ENCODE measurements around the gene HSD17B12.

The HSD17B12 gene

DNA sequence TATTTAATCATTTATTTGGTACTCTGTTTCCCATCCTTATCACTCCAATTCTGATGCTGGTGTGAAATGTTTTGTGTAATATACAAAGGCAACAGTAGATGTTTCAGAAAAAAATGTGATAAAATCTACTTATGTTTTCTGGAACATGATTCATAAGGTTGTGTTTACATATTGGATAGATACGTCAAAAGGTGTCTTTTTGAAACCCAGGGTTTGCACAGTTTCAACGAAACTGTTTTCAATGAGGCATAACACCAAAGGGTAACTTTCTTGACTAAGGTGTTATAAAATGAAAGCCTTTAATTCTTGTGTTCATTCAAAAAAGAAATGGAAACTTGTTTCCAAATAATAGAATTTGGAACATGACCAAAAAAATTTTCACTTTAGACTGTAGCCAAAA, 33.8 kb upstream of the HSD17B12 start:
- Histone ChIP-seq H3K4me2 (ENCODE audit: insufficient read depth, low read length, poor library complexity, severe bottlenecking) (no peak overlapping the region), H2BK5ac (ENCODE audit: low read length) (no peak overlapping the region), H3K23ac (ENCODE audit: low read depth, low read length, poor library complexity) (no peak overlapping the region), H2AFZ (ENCODE audit: low read length) (no peak overlapping the region), H3K79me1 (ENCODE audit: low read depth, low read length) (peaks cover 8% of the 10 kb centered on the region), H4K8ac (ENCODE audit: low read depth, low read length) (no peak overlapping the region), H3K18ac (ENCODE audit: low read length) (no peak overlapping the region), H3K4ac (ENCODE audit: low read length) (no peak overlapping the region), H3K4me1 (ENCODE audit: control insufficient read depth in 2 of 2, insufficient read depth in 1 of 2, low read depth in 1 of 2, low read length in 2 of 2) (peaks cover 5% of the 10 kb centered on the region in 2 donors), H3K9ac (ENCODE audit: low read depth, low read length, poor library complexity) (no peak overlapping the region), H2BK12ac (ENCODE audit: low read length) (no peak overlapping the region), H3K27me3 (ENCODE audit: control insufficient read depth in 3 of 3, insufficient read depth in 3 of 3, low read depth in 1 of 3, low read length in 3 of 3) (no peaks in the 10 kb centered on the region), H4K91ac (ENCODE audit: low read depth, low read length, poor library complexity) (no peak overlapping the region), H3K27ac (replicated peaks; ENCODE audit: low read length) (no peak overlapping the region), H3K36me3 (replicated peaks in 1 of 2; ENCODE audit: control insufficient read depth in 2 of 2, insufficient read depth in 2 of 2, low read length in 2 of 2) (peaks cover 4 to 6% of the 10 kb centered on the region in 2 donors), H2AK5ac (ENCODE audit: low read depth, low read length) (no peak overlapping the region), H2BK120ac (ENCODE audit: low read depth, low read length) (no peak overlapping the region), H2BK15ac (ENCODE audit: low read length) (no peak overlapping the region), H3K4me3 (ENCODE audit: low read length in 2 of 2) (no peak overlapping the region), H3K14ac (ENCODE audit: low read length) (no peak overlapping the region), H3K9me3 (replicated peaks in 1 of 2; ENCODE audit: control insufficient read depth in 2 of 2, insufficient read depth in 1 of 2, low read depth in 1 of 2, low read length in 2 of 2) (peaks cover 0 to 5% of the 10 kb centered on the region in 2 donors)
- WGBS, 2 donors (ENCODE audit: extremely low coverage in 2 of 2, insufficient read length in 2 of 2, insufficient replicate concordance in 1 of 2), result no CpG with 5 or more reads among the region's 2 CpGs
- DNase-seq (ENCODE audit: low spot score), result no peak

DNA sequence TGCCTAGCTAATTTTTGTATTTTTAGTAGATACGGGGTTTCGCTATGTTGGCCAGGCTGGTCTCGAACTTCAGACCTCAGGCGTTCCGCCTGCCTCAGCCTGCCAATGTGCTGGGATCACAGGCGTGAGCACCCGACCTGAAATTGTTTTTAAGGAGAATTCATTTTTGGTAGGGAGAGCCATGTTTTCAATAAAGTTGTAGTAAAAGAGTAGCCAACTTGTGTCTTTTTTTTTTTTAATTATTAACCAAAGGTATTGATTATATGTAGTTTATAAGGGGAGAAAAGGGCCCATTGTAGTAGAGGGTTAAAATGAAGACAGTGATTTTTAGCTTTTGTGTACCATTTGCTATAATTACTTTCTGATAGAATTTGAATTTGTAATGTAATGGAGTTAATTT, 31.6 kb upstream of the HSD17B12 start:
- H2AK5ac ChIP-seq (ENCODE audit: low read depth, low read length), result no peak overlapping the region
- peaks cover 8% of the 10 kb centered on the region for H3K79me1 ChIP-seq (ENCODE audit: low read depth, low read length)
- WGBS, 2 donors (ENCODE audit: extremely low coverage in 2 of 2, insufficient read length in 2 of 2, insufficient replicate concordance in 1 of 2), result no CpG with 5 or more reads among the region's 7 CpGs
- no peak overlapping the region for H4K91ac ChIP-seq (ENCODE audit: low read depth, low read length, poor library complexity)
- no peak overlapping the region for H2BK120ac ChIP-seq (ENCODE audit: low read depth, low read length)
- no peak for DNase-seq (ENCODE audit: low spot score)
- H3K18ac ChIP-seq (ENCODE audit: low read length), result no peak overlapping the region
- H3K27me3 ChIP-seq (ENCODE audit: control insufficient read depth in 3 of 3, insufficient read depth in 3 of 3, low read depth in 1 of 3, low read length in 3 of 3), result no peaks in the 10 kb centered on the region
- no peak overlapping the region for H4K8ac ChIP-seq (ENCODE audit: low read depth, low read length)
- H3K36me3 ChIP-seq (replicated peaks in 1 of 2; ENCODE audit: control insufficient read depth in 2 of 2, insufficient read depth in 2 of 2, low read length in 2 of 2), result peaks cover 4 to 6% of the 10 kb centered on the region in 2 donors
- H2BK12ac ChIP-seq (ENCODE audit: low read length), result no peak overlapping the region
- H3K4ac ChIP-seq (ENCODE audit: low read length), result no peak overlapping the region
- no peak overlapping the region for H2AFZ ChIP-seq (ENCODE audit: low read length)
- no peak overlapping the region for H3K9ac ChIP-seq (ENCODE audit: low read depth, low read length, poor library complexity)
- no peak overlapping the region for H3K4me2 ChIP-seq (ENCODE audit: insufficient read depth, low read length, poor library complexity, severe bottlenecking)
- peaks cover 5% of the 10 kb centered on the region in 2 donors for H3K4me1 ChIP-seq (ENCODE audit: control insufficient read depth in 2 of 2, insufficient read depth in 1 of 2, low read depth in 1 of 2, low read length in 2 of 2)
- no peak overlapping the region for H2BK15ac ChIP-seq (ENCODE audit: low read length)
- H3K14ac ChIP-seq (ENCODE audit: low read length), result no peak overlapping the region
- no peak overlapping the region for H3K23ac ChIP-seq (ENCODE audit: low read depth, low read length, poor library complexity)
- H3K27ac ChIP-seq (replicated peaks; ENCODE audit: low read length), result no peak overlapping the region
- peaks cover 0 to 5% of the 10 kb centered on the region in 2 donors for H3K9me3 ChIP-seq (replicated peaks in 1 of 2; ENCODE audit: control insufficient read depth in 2 of 2, insufficient read depth in 1 of 2, low read depth in 1 of 2, low read length in 2 of 2)
- no peak overlapping the region for H3K4me3 ChIP-seq (ENCODE audit: low read length in 2 of 2)
- no peak overlapping the region for H2BK5ac ChIP-seq (ENCODE audit: low read length)

DNA sequence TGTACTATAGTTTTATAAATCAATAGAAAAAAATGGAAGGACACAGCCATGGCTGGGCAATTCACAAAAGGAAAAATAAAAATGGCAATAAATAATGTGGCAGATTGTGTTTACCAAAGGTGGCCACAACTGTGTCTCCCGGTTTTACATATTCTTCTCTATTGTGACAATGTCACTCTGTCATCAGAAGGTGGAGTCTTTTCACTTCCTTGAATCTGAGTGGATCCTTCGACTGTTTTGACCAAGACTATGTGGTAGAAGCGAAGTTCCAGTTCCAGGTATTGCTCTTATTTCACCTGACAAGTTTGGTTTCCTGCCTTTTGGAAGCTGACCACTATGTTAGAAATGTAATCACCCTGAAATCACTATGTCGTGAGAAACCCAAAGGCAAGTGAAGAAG, 31.0 kb upstream of the HSD17B12 start:
- WGBS, 2 donors (ENCODE audit: extremely low coverage in 2 of 2, insufficient read length in 2 of 2, insufficient replicate concordance in 1 of 2), result no CpG with 5 or more reads among the region's 4 CpGs
- no peak overlapping the region for H3K4me3 ChIP-seq (ENCODE audit: low read length in 2 of 2)
- no peak overlapping the region for H4K91ac ChIP-seq (ENCODE audit: low read depth, low read length, poor library complexity)
- no peak overlapping the region for H3K14ac ChIP-seq (ENCODE audit: low read length)
- peaks cover 0 to 5% of the 10 kb centered on the region in 2 donors for H3K9me3 ChIP-seq (replicated peaks in 1 of 2; ENCODE audit: control insufficient read depth in 2 of 2, insufficient read depth in 1 of 2, low read depth in 1 of 2, low read length in 2 of 2)
- DNase-seq (ENCODE audit: low spot score), result no peak
- no peak overlapping the region for H2BK120ac ChIP-seq (ENCODE audit: low read depth, low read length)
- no peak overlapping the region for H3K18ac ChIP-seq (ENCODE audit: low read length)
- no peak overlapping the region for H4K8ac ChIP-seq (ENCODE audit: low read depth, low read length)
- no peak overlapping the region for H2BK5ac ChIP-seq (ENCODE audit: low read length)
- H2AFZ ChIP-seq (ENCODE audit: low read length), result no peak overlapping the region
- H2AK5ac ChIP-seq (ENCODE audit: low read depth, low read length), result no peak overlapping the region
- H3K23ac ChIP-seq (ENCODE audit: low read depth, low read length, poor library complexity), result no peak overlapping the region
- peaks cover 5% of the 10 kb centered on the region in 2 donors for H3K4me1 ChIP-seq (ENCODE audit: control insufficient read depth in 2 of 2, insufficient read depth in 1 of 2, low read depth in 1 of 2, low read length in 2 of 2)
- no peaks in the 10 kb centered on the region for H3K27me3 ChIP-seq (ENCODE audit: control insufficient read depth in 3 of 3, insufficient read depth in 3 of 3, low read depth in 1 of 3, low read length in 3 of 3)
- H3K4me2 ChIP-seq (ENCODE audit: insufficient read depth, low read length, poor library complexity, severe bottlenecking), result no peak overlapping the region
- peaks cover 4% of the 10 kb centered on the region for H3K79me1 ChIP-seq (ENCODE audit: low read depth, low read length)
- no peak overlapping the region for H3K4ac ChIP-seq (ENCODE audit: low read length)
- H3K36me3 ChIP-seq (replicated peaks in 1 of 2; ENCODE audit: control insufficient read depth in 2 of 2, insufficient read depth in 2 of 2, low read length in 2 of 2), result peaks cover 4 to 6% of the 10 kb centered on the region in 2 donors
- no peak overlapping the region for H2BK12ac ChIP-seq (ENCODE audit: low read length)
- no peak overlapping the region for H2BK15ac ChIP-seq (ENCODE audit: low read length)
- H3K27ac ChIP-seq (replicated peaks; ENCODE audit: low read length), result no peak overlapping the region
- H3K9ac ChIP-seq (ENCODE audit: low read depth, low read length, poor library complexity), result no peak overlapping the region

DNA sequence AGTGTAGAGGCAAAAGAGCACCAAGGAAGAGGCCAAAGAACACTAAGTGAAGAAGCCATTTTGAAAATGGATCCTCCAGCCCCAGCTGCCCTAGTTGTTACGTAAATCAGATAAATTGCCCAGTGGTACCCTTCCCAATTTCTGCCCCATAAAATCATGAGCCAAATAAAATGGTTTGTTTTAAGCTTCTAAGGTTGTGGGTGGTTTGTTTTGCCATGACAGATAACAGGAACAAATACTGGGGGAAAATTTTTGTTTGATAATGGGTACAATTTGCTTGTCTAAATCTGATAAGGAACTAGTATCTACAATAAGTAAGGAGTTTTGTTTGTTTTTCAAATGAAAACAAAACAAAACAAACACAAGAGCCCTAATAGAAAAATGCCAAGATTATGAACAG, 30.6 kb upstream of the HSD17B12 start:
- Histone ChIP-seq H2BK15ac (ENCODE audit: low read length) (no peak overlapping the region), H4K8ac (ENCODE audit: low read depth, low read length) (no peak overlapping the region)

More for the DNA sequence above, 30.6 kb upstream of the HSD17B12 start:
- Histone ChIP-seq H2BK120ac (ENCODE audit: low read depth, low read length) (no peak overlapping the region), H2BK5ac (ENCODE audit: low read length) (no peak overlapping the region), H3K4ac (ENCODE audit: low read length) (no peak overlapping the region), H3K27me3 (ENCODE audit: control insufficient read depth in 3 of 3, insufficient read depth in 3 of 3, low read depth in 1 of 3, low read length in 3 of 3) (no peaks in the 10 kb centered on the region), H3K79me1 (ENCODE audit: low read depth, low read length) (peaks cover 1% of the 10 kb centered on the region), H2AK5ac (ENCODE audit: low read depth, low read length) (no peak overlapping the region), H2BK12ac (ENCODE audit: low read length) (no peak overlapping the region), H3K23ac (ENCODE audit: low read depth, low read length, poor library complexity) (no peak overlapping the region), H3K9ac (ENCODE audit: low read depth, low read length, poor library complexity) (no peak overlapping the region), H3K27ac (replicated peaks; ENCODE audit: low read length) (no peak overlapping the region), H3K4me2 (ENCODE audit: insufficient read depth, low read length, poor library complexity, severe bottlenecking) (no peak overlapping the region), H2AFZ (ENCODE audit: low read length) (no peak overlapping the region), H3K14ac (ENCODE audit: low read length) (no peak overlapping the region), H3K4me1 (ENCODE audit: control insufficient read depth in 2 of 2, insufficient read depth in 1 of 2, low read depth in 1 of 2, low read length in 2 of 2) (peaks cover 1 to 4% of the 10 kb centered on the region in 2 donors), H4K91ac (ENCODE audit: low read depth, low read length, poor library complexity) (no peak overlapping the region), H3K4me3 (ENCODE audit: low read length in 2 of 2) (no peak overlapping the region), H3K9me3 (replicated peaks in 1 of 2; ENCODE audit: control insufficient read depth in 2 of 2, insufficient read depth in 1 of 2, low read depth in 1 of 2, low read length in 2 of 2) (peaks cover 0 to 5% of the 10 kb centered on the region in 2 donors), H3K36me3 (replicated peaks in 1 of 2; ENCODE audit: control insufficient read depth in 2 of 2, insufficient read depth in 2 of 2, low read length in 2 of 2) (peaks cover 4 to 6% of the 10 kb centered on the region in 2 donors), H3K18ac (ENCODE audit: low read length) (no peak overlapping the region)
- no CpG with 5 or more reads among the region's 1 CpG for WGBS, 2 donors (ENCODE audit: extremely low coverage in 2 of 2, insufficient read length in 2 of 2, insufficient replicate concordance in 1 of 2)
- no peak for DNase-seq (ENCODE audit: low spot score)
